PFSK-1 (cell line): ENCODE results near the gene CHRNB2.

Experiments used
- FOXP2 ChIP-seq: optimal IDR thresholded peaks from 2 replicates; pipeline ENCODE3; 2011; ENCODE audit warnings: borderline replicate concordance, control low read depth, inconsistent platforms; ENCODE audit not compliant: insufficient read depth; ENCODE audit errors: extremely low read length, extremely low read depth
- POLR2AphosphoS5 ChIP-seq: IDR thresholded peaks from 2 replicates; pipeline ENCODE4 v1.6.1; 2012; ENCODE audit warnings: low read depth, mild to moderate bottlenecking, control low read depth, low read length, moderate library complexity
- SIN3A ChIP-seq: IDR thresholded peaks from 2 replicates; pipeline ENCODE4 v1.6.1; 2012; ENCODE audit warnings: mild to moderate bottlenecking, low read length, moderate library complexity, borderline replicate concordance; ENCODE audit not compliant: insufficient read depth
- TAF1 ChIP-seq: IDR thresholded peaks from 2 replicates; pipeline ENCODE4 v1.6.1; 2012; ENCODE audit warnings: low read length, control low read depth, borderline replicate concordance; ENCODE audit not compliant: insufficient read depth
- TF ChIP-seq, protein P1 (sequence below), 2 experiments: IDR thresholded peaks; 2 replicates each; pipeline versions ENCODE4 v1.6.1 to v1.8.0; 2011 to 2012; ENCODE audit warnings: low read depth in 2 of 2, low read length in 2 of 2, control low read depth in 1 of 2, inconsistent platforms in 1 of 2, mild to moderate bottlenecking in 1 of 2, moderate library complexity in 1 of 2; ENCODE audit not compliant: insufficient read depth in 1 of 2

The CHRNB2 gene

DNA sequence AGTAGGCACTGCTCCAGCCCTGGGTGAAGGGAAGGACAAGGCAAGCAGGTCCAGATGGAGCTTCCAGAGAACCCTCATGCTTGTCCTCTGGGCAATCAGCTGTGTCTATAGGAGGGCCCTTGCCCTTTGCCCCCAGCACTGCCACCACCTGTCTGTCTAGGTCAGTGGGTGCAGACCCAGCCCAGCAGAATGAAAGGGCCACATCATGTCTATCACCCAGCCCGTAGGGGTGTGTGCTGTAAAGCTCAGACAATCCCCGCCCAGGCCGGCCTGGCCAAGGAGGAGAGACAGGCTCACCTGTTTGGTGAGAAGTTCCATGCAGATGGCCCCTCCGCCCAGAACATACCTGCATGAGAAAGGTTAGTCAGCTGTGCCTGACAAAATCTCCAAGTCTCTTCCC is 16.1 kb upstream of the CHRNB2 start:
- TF ChIP-seq SIN3A: no peak
- no peak for TF ChIP-seq TAF1
- TF ChIP-seq FOXP2: no peak
- TF ChIP-seq, protein P1, sequence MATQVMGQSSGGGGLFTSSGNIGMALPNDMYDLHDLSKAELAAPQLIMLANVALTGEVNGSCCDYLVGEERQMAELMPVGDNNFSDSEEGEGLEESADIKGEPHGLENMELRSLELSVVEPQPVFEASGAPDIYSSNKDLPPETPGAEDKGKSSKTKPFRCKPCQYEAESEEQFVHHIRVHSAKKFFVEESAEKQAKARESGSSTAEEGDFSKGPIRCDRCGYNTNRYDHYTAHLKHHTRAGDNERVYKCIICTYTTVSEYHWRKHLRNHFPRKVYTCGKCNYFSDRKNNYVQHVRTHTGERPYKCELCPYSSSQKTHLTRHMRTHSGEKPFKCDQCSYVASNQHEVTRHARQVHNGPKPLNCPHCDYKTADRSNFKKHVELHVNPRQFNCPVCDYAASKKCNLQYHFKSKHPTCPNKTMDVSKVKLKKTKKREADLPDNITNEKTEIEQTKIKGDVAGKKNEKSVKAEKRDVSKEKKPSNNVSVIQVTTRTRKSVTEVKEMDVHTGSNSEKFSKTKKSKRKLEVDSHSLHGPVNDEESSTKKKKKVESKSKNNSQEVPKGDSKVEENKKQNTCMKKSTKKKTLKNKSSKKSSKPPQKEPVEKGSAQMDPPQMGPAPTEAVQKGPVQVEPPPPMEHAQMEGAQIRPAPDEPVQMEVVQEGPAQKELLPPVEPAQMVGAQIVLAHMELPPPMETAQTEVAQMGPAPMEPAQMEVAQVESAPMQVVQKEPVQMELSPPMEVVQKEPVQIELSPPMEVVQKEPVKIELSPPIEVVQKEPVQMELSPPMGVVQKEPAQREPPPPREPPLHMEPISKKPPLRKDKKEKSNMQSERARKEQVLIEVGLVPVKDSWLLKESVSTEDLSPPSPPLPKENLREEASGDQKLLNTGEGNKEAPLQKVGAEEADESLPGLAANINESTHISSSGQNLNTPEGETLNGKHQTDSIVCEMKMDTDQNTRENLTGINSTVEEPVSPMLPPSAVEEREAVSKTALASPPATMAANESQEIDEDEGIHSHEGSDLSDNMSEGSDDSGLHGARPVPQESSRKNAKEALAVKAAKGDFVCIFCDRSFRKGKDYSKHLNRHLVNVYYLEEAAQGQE (IDR thresholded peaks at IDR 0.05; ENCODE audit: insufficient read depth in 1 of 2, low read depth in 2 of 2, low read length in 2 of 2): no peak
- no peak for TF ChIP-seq POLR2AphosphoS5

DNA sequence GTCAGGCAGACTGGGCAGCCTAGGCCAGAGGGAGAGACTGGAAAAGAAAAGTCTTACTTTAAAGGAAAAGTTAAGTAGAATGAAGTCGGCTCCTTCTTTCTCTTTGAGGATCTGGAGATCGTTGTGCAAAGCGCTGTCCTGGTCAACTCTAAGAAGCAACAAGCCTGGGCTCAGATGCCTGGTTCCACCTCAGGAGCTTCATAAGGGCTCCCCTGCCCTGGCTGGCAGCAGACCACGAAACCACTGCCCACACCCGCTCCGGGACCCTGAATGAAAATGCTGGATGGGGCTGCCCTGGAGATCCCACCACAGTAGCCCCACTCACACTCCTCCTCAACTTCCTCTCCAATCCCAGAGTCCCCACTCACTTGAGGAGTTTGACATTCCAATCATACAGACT is 15.5 kb upstream of the CHRNB2 start:
- TF ChIP-seq, protein P1 (IDR thresholded peaks at IDR 0.05; ENCODE audit: insufficient read depth in 1 of 2, low read depth in 2 of 2, low read length in 2 of 2): no peak
- peak; percentile 26; the same call in 1 of the 2 replicates for TF ChIP-seq POLR2AphosphoS5

DNA sequence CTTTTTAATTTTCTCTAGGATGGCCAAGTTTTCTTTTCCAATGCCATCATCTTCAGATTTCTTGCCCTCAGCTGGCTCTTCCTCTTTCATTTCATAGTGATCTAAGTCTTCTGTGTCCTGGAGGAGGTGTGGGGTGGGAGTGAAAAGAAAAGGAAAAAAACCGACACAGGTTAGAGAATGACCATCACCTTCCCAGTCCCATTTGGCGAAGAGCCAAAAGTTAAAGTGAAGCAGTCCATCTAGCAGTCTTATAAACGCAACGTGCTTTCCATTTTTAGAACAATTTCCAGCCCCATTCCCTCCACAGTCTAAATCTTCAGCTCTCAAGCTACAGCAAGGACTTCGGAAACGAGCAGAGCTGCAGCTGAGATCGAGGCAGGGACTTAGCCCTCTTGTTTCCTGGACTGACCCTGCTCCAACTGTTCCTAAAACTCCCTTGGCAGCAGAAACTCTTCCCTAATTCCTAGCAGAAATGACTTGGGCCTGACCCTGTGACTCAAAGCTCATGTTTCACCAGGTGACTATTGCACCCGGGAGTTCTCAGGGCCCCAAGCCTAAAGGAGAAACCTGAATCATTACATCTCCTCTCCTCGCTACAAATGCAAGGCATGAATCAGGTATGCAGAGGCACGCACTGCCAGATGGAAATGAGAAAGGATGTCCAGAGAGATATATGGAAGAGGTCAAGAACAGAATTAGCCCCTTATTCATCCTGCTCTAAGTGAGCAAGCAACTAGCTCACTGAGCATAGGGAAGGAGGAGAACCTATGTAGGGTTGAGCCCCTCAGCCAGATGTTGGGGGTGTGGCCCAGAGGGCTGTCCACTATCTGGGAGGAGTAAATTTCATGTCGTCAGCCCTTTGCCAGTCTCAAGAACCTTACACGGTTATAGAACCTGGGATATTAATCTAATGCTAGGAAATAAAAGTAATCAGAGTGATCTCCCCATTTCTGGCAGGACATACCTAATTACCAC is 14.2 kb upstream of the CHRNB2 start:
- TF ChIP-seq, protein P1 (IDR thresholded peaks at IDR 0.05; ENCODE audit: insufficient read depth in 1 of 2, low read depth in 2 of 2, low read length in 2 of 2): no peak
- TF ChIP-seq POLR2AphosphoS5 (0 out of 2 replicates have a peak, but pooled peaks have one; percentile 14), TAF1 (no peak), SIN3A (no peak), FOXP2 (no peak)

DNA sequence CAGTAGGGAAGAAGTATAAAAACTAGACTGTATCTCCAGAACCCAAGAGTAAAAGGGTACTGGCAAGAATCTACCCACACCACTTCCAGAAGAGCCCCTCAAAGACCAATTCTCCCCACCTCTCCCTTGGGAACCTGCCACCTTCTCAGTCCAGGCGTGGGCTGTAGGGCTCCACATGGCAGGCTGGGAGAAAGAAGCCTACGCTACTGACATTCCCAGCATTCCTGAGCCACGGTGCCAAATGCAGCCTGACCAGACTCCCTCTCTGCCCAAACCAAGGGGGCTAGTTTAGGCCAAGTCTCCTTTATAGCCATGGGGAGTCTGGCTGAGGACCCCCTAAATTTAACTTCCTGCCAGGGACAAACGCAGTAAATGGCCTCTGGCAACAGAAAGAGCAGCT is 11.2 kb upstream of the CHRNB2 start:
- TF ChIP-seq POLR2AphosphoS5: no peak
- no peak for TF ChIP-seq FOXP2
- TF ChIP-seq TAF1: no peak
- TF ChIP-seq SIN3A: no peak
- TF ChIP-seq, protein P1 (IDR thresholded peaks at IDR 0.05; ENCODE audit: insufficient read depth in 1 of 2, low read depth in 2 of 2, low read length in 2 of 2): no peak
